ENCODE measurements around the gene LRCH3. TPM values are rescaled to one million over a fixed set of nuclear protein-coding genes. Genes with fewer than 3 reads are reported as not detected.
A peak's percentile ranks its signal among the peaks of the same experiment; 100 is the strongest.

Gene LRCH3
- total RNA-seq, 1 experiment from 2014 or later, result 56.4 TPM

- H4K91ac ChIP-seq (ENCODE audit: insufficient read length, low read depth, low read length), result no peak overlapping the region
- no peak overlapping the region for H2BK12ac ChIP-seq (ENCODE audit: insufficient read length, low read depth, low read length)
- no peak overlapping the region for H3K23ac ChIP-seq (ENCODE audit: insufficient read length, low read depth, low read length)
- peak overlapping the region; percentile 53 for H3K14ac ChIP-seq (ENCODE audit: insufficient read depth, low read length)
- Mint-ChIP-seq H3K4me3 (peak overlapping the region; percentile 81 to 95), H3K9me3 (0 out of 5 replicates have a peak, but pooled peaks cover 0 to 1% of the 10 kb centered on the region in 2 experiments), H3K27me3 (ENCODE audit: low read depth) (peaks cover 34% of the 10 kb centered on the region), H3K36me3 (ENCODE audit: insufficient read depth in 1 of 3, low read depth in 3 of 3) (no peaks in the 10 kb centered on the region; a peak in 1 of 7 replicates), H3K4me1 (peaks cover 19 to 24% of the 10 kb centered on the region in 2 experiments), H3K27ac (peak overlapping the region in 2 of 3 experiments; percentile 34 to 89; a peak in 1 of 7 replicates)
- H3K9me3 ChIP-seq (ENCODE audit: control insufficient read depth, low read depth, low read length), result no peaks in the 10 kb centered on the region
- peak overlapping the region; percentile 51 for H3K9ac ChIP-seq (ENCODE audit: extremely low read depth, insufficient read length, low read length)
- peak overlapping the region; percentile 32 for H2AFZ ChIP-seq (ENCODE audit: low read length)
- H4K8ac ChIP-seq (replicated peaks; ENCODE audit: insufficient read length, low read depth, low read length), result no peak overlapping the region
- H4K20me1 ChIP-seq (ENCODE audit: control insufficient read depth, insufficient read depth, insufficient read length), result no peaks in the 10 kb centered on the region
- peaks cover 18% of the 10 kb centered on the region for H3K23me2 ChIP-seq (ENCODE audit: insufficient read length, low read depth, low read length, poor library complexity, severe bottlenecking)
- no peak overlapping the region for H3T11ph ChIP-seq (ENCODE audit: low read length)
- no peak overlapping the region for H2BK20ac ChIP-seq (ENCODE audit: low read depth, low read length, poor library complexity, severe bottlenecking)
- H3K27me3 ChIP-seq (ENCODE audit: insufficient read depth, low read length), result peaks cover 5% of the 10 kb centered on the region; the same call in 1 of the 2 replicates
- H2BK15ac ChIP-seq (ENCODE audit: low read depth, low read length), result no peak overlapping the region
- no peak overlapping the region for H3K18ac ChIP-seq (ENCODE audit: insufficient read length, low read depth, low read length)
- H3K4me1 ChIP-seq (ENCODE audit: insufficient read depth, low read length), result no peaks in the 10 kb centered on the region; the same call in 1 of the 2 replicates
- peak overlapping the region; percentile 76 for H3K4me2 ChIP-seq (ENCODE audit: insufficient read depth, insufficient read length, low read length)
- peak; percentile 55 for DNase-seq
- no CpG with 5 or more reads among the region's 43 CpGs for WGBS (ENCODE audit: extremely low coverage, insufficient read length, low lambda C conversion rate)
- no peak for TF ChIP-seq CTCF (conservative IDR thresholded peaks at IDR 0.05)
- H2AK5ac ChIP-seq (ENCODE audit: insufficient read length, low read length), result no peak overlapping the region
- H3K4ac ChIP-seq (ENCODE audit: low read depth, low read length), result no peak overlapping the region
- H3K79me1 ChIP-seq (ENCODE audit: insufficient read depth, low read depth, low read length, poor library complexity, severe bottlenecking), result peaks cover 2% of the 10 kb centered on the region
- H2BK120ac ChIP-seq (ENCODE audit: low read depth, low read length, poor library complexity, severe bottlenecking), result no peak overlapping the region
- H4K5ac ChIP-seq (ENCODE audit: insufficient read length, low read depth, low read length), result no peak overlapping the region
- H2BK5ac ChIP-seq (ENCODE audit: insufficient read length, low read length), result no peak overlapping the region
- no peak overlapping the region for H3K56ac ChIP-seq (ENCODE audit: insufficient read length, low read depth, low read length)
- no peaks in the 10 kb centered on the region for H3K79me2 ChIP-seq (ENCODE audit: insufficient read depth, low read length)
- no peak overlapping the region for H3K27ac ChIP-seq (ENCODE audit: insufficient read length, low read depth, low read length)
Observed at GRCh38 chr3:197750396-197750831, 40.6 kb upstream of the LRCH3 start.
